NCI-H1694 (cell line): ENCODE results near the gene HNRNPA0.
A peak's percentile ranks its signal among the peaks of the same experiment; 100 is the strongest.

Source experiments
- DNase-seq: peaks from one replicate; lab custom pipeline; 2025; lab: John Stamatoyannopoulos, UW

The HNRNPA0 gene

GRCh38 chr5:137727623-137728022 lies 26.5 kb downstream of the HNRNPA0 start:
- no peak for DNase-seq

- no peak for DNase-seq
Observed at GRCh38 chr5:137724251-137724650, 29.9 kb downstream of the HNRNPA0 start.

GRCh38 chr5:137718611-137719010 lies 35.6 kb downstream of the HNRNPA0 start:
- peak; percentile 38 for DNase-seq

GRCh38 chr5:137716337-137716736 lies 37.8 kb downstream of the HNRNPA0 start:
- DNase-seq, result no peak

DNA sequence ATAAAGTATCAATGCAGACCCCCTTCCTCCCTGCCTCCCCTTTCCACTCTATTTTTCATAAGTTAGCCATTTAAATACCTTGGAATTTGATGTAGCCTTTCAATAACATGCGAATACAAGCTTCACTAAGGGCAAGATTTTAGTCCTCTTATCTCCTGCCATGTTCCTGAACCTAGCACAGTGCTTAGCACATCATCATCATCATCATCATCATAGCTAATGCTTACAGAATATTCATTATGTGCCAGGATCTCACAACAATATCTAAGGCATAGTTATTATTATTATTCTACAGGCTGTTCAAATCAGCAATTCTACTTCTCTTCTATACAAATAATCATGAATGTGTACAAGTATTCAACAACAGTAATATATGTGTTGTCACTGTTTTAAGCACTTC lies 38.7 kb downstream of the HNRNPA0 start:
- DNase-seq, result no peak

GRCh38 chr5:137714946-137715345 lies 39.2 kb downstream of the HNRNPA0 start:
- DNase-seq, result no peak

DNA sequence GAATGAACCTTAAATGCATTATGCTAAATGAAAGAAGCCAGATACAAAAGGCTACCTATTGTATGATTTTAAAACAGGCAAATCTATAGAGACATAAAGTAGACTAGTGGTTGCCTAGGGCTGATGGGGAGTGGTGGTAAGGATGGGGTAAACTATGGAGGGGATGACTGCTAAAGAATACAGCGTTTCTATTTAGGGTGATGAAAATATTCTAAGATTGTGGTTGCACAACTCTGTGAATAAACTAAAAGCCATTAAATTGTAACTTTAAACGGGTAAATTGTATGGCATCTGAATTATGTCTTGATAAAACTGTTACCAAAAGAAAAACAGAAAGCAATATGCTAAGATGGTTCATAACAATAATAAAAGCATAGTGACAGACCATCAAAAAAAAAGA lies 39.7 kb downstream of the HNRNPA0 start:
- DNase-seq, result no peak

- DNase-seq, result no peak
Observed at GRCh38 chr5:137712139-137712667, 42.0 kb downstream of the HNRNPA0 start.

- DNase-seq, result no peak
Observed at GRCh38 chr5:137710086-137710485, 44.1 kb downstream of the HNRNPA0 start.

GRCh38 chr5:137708796-137709559 lies 45.2 kb downstream of the HNRNPA0 start:
- DNase-seq, result no peak

- no peak for DNase-seq
Observed at GRCh38 chr5:137708062-137708461, 46.1 kb downstream of the HNRNPA0 start.

DNA sequence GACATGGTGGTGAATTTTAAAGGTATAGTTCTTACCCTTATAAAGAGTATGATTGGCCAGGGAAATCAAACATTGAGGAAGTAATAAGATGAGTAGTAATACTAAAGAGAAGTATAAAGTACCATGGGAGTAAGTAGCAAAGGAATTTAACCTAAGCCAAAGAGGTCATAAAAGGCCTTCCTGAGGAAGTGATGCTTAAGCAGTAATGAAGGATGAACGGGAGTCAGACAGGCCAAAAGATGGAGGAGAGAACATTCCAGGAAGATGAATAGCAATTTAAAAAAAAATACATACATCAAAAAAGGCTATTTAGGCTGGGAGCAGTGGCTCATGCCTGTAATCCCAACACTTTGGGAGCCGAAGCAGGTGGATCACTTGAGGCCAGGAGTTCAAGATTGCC lies 47.3 kb downstream of the HNRNPA0 start:
- no peak for DNase-seq

DNA sequence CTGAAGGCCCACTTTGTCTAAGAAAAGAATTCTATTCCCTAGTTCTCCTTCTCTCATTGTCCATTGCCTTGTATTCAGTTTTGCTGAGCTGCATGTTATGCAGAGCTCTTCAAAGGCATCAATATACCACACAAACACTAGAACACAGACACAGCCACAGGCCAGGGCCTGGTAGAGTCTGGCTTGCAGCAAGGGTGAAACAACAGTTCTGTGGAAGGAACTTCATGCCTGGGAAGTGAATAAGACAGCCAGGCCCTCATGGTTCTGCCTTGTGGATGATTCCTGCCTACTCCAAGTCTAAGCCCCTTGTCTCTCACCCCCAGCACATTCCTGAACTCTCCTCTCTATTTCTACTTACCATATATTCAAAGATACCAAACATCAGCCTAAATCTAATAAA lies 49.1 kb downstream of the HNRNPA0 start:
- DNase-seq, result no peak

DNA sequence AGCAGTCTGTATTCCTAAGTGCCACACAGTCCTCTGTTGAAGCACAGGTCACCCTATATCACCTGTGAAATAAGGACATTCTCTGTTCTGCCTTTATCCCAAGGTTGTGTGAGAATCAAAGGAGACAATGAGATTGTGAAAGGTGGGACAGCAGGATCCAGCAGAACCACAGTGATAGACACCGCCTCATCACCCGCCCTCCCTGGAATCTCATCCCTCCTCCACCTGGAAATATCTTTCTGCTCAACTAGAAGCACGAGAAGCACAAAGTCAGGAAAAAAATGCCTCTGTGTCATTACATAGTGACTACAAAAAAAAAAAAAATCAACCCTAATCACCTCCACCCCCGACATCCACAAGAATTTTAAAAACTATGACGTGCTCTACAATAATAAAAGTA lies 50.6 kb downstream of the HNRNPA0 start:
- no peak for DNase-seq

- no peak for DNase-seq
Observed at GRCh38 chr5:137700282-137700680, 53.9 kb downstream of the HNRNPA0 start.

- DNase-seq, result peak; percentile 26
Observed at GRCh38 chr5:137699336-137700281, 54.6 kb downstream of the HNRNPA0 start.

- DNase-seq, result no peak
Observed at GRCh38 chr5:137696481-137696880, 57.7 kb downstream of the HNRNPA0 start.

DNA sequence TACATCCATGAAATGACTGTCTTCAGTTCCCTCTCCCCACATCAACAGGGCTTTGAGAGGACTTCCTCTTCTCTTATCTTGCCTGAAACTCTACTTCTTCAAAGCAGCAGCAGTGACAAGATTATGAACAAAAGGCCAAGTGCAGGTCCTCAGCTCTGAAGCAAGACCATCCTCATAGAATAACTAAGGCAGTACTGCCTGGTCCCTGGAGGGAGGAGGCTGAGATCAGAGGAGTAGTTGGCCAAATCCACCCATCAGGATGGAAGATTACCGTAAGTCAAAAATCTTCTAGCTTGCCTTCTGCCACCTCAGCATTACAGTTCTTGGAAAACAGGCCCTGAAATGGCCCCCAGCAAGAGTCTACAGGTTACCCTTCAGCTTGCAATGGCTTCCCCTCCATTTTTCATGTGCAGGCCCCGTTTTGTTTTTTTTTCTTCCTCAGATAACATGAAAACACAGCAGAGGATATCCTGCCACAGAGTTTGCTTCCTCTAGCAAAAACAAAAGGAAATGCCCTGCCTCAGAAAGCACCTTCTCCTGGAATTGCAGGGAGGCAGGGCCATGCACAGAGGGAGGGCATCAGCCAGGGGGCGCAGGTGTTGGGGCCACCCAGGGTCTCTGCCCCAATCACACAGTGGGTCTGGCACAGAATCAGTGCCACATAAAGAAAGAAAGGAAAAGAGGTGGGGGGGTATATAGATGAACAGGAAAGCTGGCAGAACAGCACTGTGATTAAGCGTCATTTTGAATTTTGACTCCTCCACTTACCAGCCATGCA lies 58.3 kb downstream of the HNRNPA0 start:
- DNase-seq, result no peak
